Measurements from ENCODE around the gene GPR50.

GPR50 gene

DNA sequence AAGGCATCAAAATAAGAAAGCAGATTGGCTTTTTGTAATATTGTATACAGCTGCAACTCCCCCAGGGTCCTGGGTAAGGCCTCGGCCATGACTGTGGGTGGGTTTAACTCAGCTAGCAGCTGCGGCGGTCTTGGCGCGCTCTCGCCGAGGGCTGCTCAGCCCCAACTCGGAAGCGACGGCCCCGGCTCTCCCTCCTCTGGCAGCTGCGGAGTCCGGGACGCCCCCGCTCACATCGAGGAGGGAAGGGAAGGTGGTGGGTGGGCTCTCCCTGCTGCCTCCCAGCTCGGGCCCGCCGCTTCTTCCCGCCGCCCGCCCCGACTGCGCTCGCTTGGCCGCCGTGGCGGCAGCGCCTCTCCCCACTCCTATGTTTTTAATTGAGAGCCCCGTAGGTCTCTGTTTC lies 51.2 kb downstream of the GPR50 start:
- no peak for DNase-seq (ENCODE audit: low read depth)

DNA sequence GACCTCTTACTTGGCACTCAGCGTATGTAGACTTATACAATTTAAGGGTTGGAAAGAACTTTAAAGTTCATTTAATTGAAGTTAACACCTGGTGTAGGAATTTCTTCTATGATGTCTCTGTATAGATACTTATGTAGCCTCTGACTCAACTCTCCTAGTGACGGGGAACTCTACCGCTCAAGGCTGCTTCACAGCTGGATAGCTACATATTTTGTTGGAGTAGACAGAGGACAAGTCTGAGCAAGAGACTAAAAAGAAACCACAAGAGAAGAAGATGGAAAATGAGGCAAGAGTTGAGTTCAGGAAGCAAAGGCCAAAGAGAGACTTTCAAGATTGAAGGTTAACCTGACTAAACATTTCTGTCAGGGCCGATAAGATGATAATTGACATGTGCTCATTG lies 52.6 kb downstream of the GPR50 start:
- no peak for DNase-seq (ENCODE audit: low read depth)

All from GM04503 (cell line).